Measurements from ENCODE around the gene ZNF536. TPM values are rescaled to one million over a fixed set of nuclear protein-coding genes. Genes with fewer than 3 reads are reported as not detected.
"Not testable (repeated sequence)": the region's sequence is repeated elsewhere in the genome, so short reads cannot be mapped to it uniquely, and the experiment has no call there.

The ZNF536 gene
- total RNA-seq, 1 donor from 2014 or later: not detected

- intact Hi-C loops (cut with micrococcal nuclease): no loop called here
- no peak for DNase-seq
- Mint-ChIP-seq H3K27me3 (peaks cover 2% of the 10 kb centered on the region), H3K36me3 (ENCODE audit: low read depth) (no peaks in the 10 kb centered on the region), H3K9me3 (no peaks in the 10 kb centered on the region), H3K27ac (no peak overlapping the region), H3K4me3 (no peak overlapping the region), H3K4me1 (no peaks in the 10 kb centered on the region)
Observed at GRCh38 chr19:30450835-30451321, 78.7 kb downstream of the ZNF536 start.

- peaks cover 2% of the 10 kb centered on the region for H3K27me3 Mint-ChIP-seq
- H3K27ac Mint-ChIP-seq: no peak overlapping the region
- intact Hi-C loops (cut with micrococcal nuclease): no loop called here
- DNase-seq: no peak
- no peaks in the 10 kb centered on the region for H3K36me3 Mint-ChIP-seq (ENCODE audit: low read depth)
- no peak overlapping the region for H3K4me3 Mint-ChIP-seq
- no peaks in the 10 kb centered on the region for H3K4me1 Mint-ChIP-seq
- no peaks in the 10 kb centered on the region for H3K9me3 Mint-ChIP-seq
Observed at GRCh38 chr19:30452931-30453330, 80.7 kb downstream of the ZNF536 start.

- Mint-ChIP-seq H3K27ac (no peak overlapping the region), H3K36me3 (ENCODE audit: low read depth) (no peaks in the 10 kb centered on the region), H3K4me3 (no peak overlapping the region), H3K9me3 (no peaks in the 10 kb centered on the region), H3K4me1 (no peaks in the 10 kb centered on the region), H3K27me3 (peaks cover 2% of the 10 kb centered on the region)
- no peak for DNase-seq
- intact Hi-C loops (cut with micrococcal nuclease): no loop called here
Observed at GRCh38 chr19:30453743-30454142, 81.6 kb downstream of the ZNF536 start.

GRCh38 chr19:30455881-30456280 is 83.7 kb downstream of the ZNF536 start:
- Mint-ChIP-seq H3K4me3 (no peak overlapping the region), H3K9me3 (no peaks in the 10 kb centered on the region), H3K27ac (no peak overlapping the region), H3K27me3 (no peaks in the 10 kb centered on the region), H3K4me1 (no peaks in the 10 kb centered on the region), H3K36me3 (ENCODE audit: low read depth) (no peaks in the 10 kb centered on the region)
- DNase-seq: no peak
- intact Hi-C loops (cut with micrococcal nuclease): no loop called here

- intact Hi-C loops (cut with micrococcal nuclease): no loop called here
- DNase-seq: no peak
- Mint-ChIP-seq H3K4me3 (no peak overlapping the region), H3K4me1 (no peaks in the 10 kb centered on the region), H3K9me3 (no peaks in the 10 kb centered on the region), H3K27ac (no peak overlapping the region), H3K36me3 (ENCODE audit: low read depth) (no peaks in the 10 kb centered on the region), H3K27me3 (no peaks in the 10 kb centered on the region)
Observed at GRCh38 chr19:30457484-30457883, 85.3 kb downstream of the ZNF536 start.

GRCh38 chr19:30459859-30460258 is 87.7 kb downstream of the ZNF536 start:
- H3K27me3 Mint-ChIP-seq: no peaks in the 10 kb centered on the region
- intact Hi-C loops (cut with micrococcal nuclease): no loop called here
- no peaks in the 10 kb centered on the region for H3K4me1 Mint-ChIP-seq
- no peaks in the 10 kb centered on the region for H3K9me3 Mint-ChIP-seq
- no peak overlapping the region for H3K27ac Mint-ChIP-seq
- DNase-seq: no peak
- H3K36me3 Mint-ChIP-seq (ENCODE audit: low read depth): no peaks in the 10 kb centered on the region
- H3K4me3 Mint-ChIP-seq: no peak overlapping the region

GRCh38 chr19:30464162-30464561 is 92.0 kb downstream of the ZNF536 start:
- no peaks in the 10 kb centered on the region for H3K9me3 Mint-ChIP-seq

GRCh38 chr19:30466598-30466997 is 94.4 kb downstream of the ZNF536 start:
- H3K36me3 Mint-ChIP-seq (ENCODE audit: low read depth); H3K4me3 Mint-ChIP-seq: not testable (repeated sequence)

More at GRCh38 chr19:30464162-30464561, 92.0 kb downstream of the ZNF536 start:
- intact Hi-C loops (cut with micrococcal nuclease): no loop called here
- DNase-seq: no peak
- H3K4me1 Mint-ChIP-seq: no peaks in the 10 kb centered on the region
- no peak overlapping the region for H3K27ac Mint-ChIP-seq
- H3K36me3 Mint-ChIP-seq (ENCODE audit: low read depth): no peaks in the 10 kb centered on the region
- H3K4me3 Mint-ChIP-seq: no peak overlapping the region
- no peaks in the 10 kb centered on the region for H3K27me3 Mint-ChIP-seq

GRCh38 chr19:30467239-30467638 is 95.1 kb downstream of the ZNF536 start:
- Mint-ChIP-seq H3K36me3 (ENCODE audit: low read depth) (no peaks in the 10 kb centered on the region), H3K27me3 (no peaks in the 10 kb centered on the region), H3K4me3 (no peak overlapping the region), H3K4me1 (no peaks in the 10 kb centered on the region), H3K9me3 (no peaks in the 10 kb centered on the region), H3K27ac (no peak overlapping the region)
- no peak for DNase-seq
- intact Hi-C loops (cut with micrococcal nuclease): no loop called here

More at GRCh38 chr19:30466598-30466997, 94.4 kb downstream of the ZNF536 start:
- DNase-seq; H3K4me1 Mint-ChIP-seq; H3K9me3 Mint-ChIP-seq; H3K27me3 Mint-ChIP-seq; intact Hi-C loops (cut with micrococcal nuclease); H3K27ac Mint-ChIP-seq: not testable (repeated sequence)

GRCh38 chr19:30469774-30470173 is 97.6 kb downstream of the ZNF536 start:
- DNase-seq: no peak
- Mint-ChIP-seq H3K27me3 (no peaks in the 10 kb centered on the region), H3K36me3 (ENCODE audit: low read depth) (no peaks in the 10 kb centered on the region), H3K27ac (no peak overlapping the region), H3K4me1 (no peaks in the 10 kb centered on the region), H3K9me3 (no peaks in the 10 kb centered on the region), H3K4me3 (no peak overlapping the region)
- intact Hi-C loops (cut with micrococcal nuclease): no loop called here

- Mint-ChIP-seq H3K9me3 (no peaks in the 10 kb centered on the region), H3K27me3 (no peaks in the 10 kb centered on the region), H3K36me3 (ENCODE audit: low read depth) (no peaks in the 10 kb centered on the region), H3K4me3 (no peak overlapping the region), H3K27ac (no peak overlapping the region), H3K4me1 (no peaks in the 10 kb centered on the region)
- intact Hi-C loops (cut with micrococcal nuclease): no loop called here
- no peak for DNase-seq
Observed at GRCh38 chr19:30471441-30471840, 99.3 kb downstream of the ZNF536 start.

GRCh38 chr19:30473334-30473867 is 101.2 kb downstream of the ZNF536 start:
- Mint-ChIP-seq H3K36me3 (ENCODE audit: low read depth) (no peaks in the 10 kb centered on the region), H3K9me3 (no peaks in the 10 kb centered on the region), H3K27me3 (no peaks in the 10 kb centered on the region), H3K4me1 (no peaks in the 10 kb centered on the region), H3K27ac (no peak overlapping the region), H3K4me3 (no peak overlapping the region)
- DNase-seq: no peak
- intact Hi-C loops (cut with micrococcal nuclease): no loop called here

- H3K9me3 Mint-ChIP-seq: no peaks in the 10 kb centered on the region
- H3K4me3 Mint-ChIP-seq: no peak overlapping the region
- no peaks in the 10 kb centered on the region for H3K27me3 Mint-ChIP-seq
- H3K36me3 Mint-ChIP-seq (ENCODE audit: low read depth): no peaks in the 10 kb centered on the region
- no peaks in the 10 kb centered on the region for H3K4me1 Mint-ChIP-seq
- intact Hi-C loops (cut with micrococcal nuclease): no loop called here
- no peak overlapping the region for H3K27ac Mint-ChIP-seq
- no peak for DNase-seq
Observed at GRCh38 chr19:30476997-30477396, 104.8 kb downstream of the ZNF536 start.

- Mint-ChIP-seq H3K4me1 (no peaks in the 10 kb centered on the region), H3K4me3 (no peak overlapping the region), H3K9me3 (no peaks in the 10 kb centered on the region), H3K36me3 (ENCODE audit: low read depth) (no peaks in the 10 kb centered on the region), H3K27ac (no peak overlapping the region), H3K27me3 (no peaks in the 10 kb centered on the region)
- DNase-seq: no peak
- intact Hi-C loops (cut with micrococcal nuclease): no loop called here
Observed at GRCh38 chr19:30479231-30479630, 107.0 kb downstream of the ZNF536 start.

- Mint-ChIP-seq H3K4me1 (no peaks in the 10 kb centered on the region), H3K4me3 (no peak overlapping the region), H3K36me3 (ENCODE audit: low read depth) (no peaks in the 10 kb centered on the region), H3K27me3 (no peaks in the 10 kb centered on the region), H3K27ac (no peak overlapping the region), H3K9me3 (no peaks in the 10 kb centered on the region)
- intact Hi-C loops (cut with micrococcal nuclease): no loop called here
- DNase-seq: no peak
Observed at GRCh38 chr19:30480097-30480496, 107.9 kb downstream of the ZNF536 start.

Data from activated CD4-positive, alpha-beta T cell treated with anti-CD3 and anti-CD28 coated beads, Interleukin-2, amount 10 ng/mL, durations not matched to agents 24 days and 14 days (primary cell).